Stimulated activated CD8-positive, alpha-beta memory T cell treated with anti-CD3 and anti-CD28 coated beads, Interleukin-15, amount 100 ng/mL, for 48 hours (primary cell): ENCODE data around the gene OSBPL7.

Source experiments
- DNase-seq, 2 donors: peaks; one replicate each; pipeline ENCODE4 v3.0.0-alpha.2; 2020; ENCODE audit warnings: low read depth in 2 of 2

OSBPL7 gene

GRCh38 chr17:47763913-47764582, 57.5 kb downstream of the OSBPL7 start:
- no peak for DNase-seq

GRCh38 chr17:47762728-47763127, 58.9 kb downstream of the OSBPL7 start:
- DNase-seq: no peak

- DNase-seq: no peak
These were observed 61.0 kb downstream of the OSBPL7 start for GRCh38 chr17:47760409-47761140.

- no peak for DNase-seq
These were observed 64.2 kb downstream of the OSBPL7 start for GRCh38 chr17:47757386-47757785.
